WTC11 (cell line): Measurements from ENCODE around the gene ADAD2.

Experiments used
- CTCF ChIP-seq: fragments of 200-600 bp; IDR thresholded peaks from 2 replicates; pipeline ENCODE4 v1.8.0; 2022; ENCODE audit warnings: antibody characterized with exemption
- NR2C2 ChIP-seq: sonication (generic); formaldehyde crosslinking; IDR thresholded peaks from 2 replicates; pipeline ENCODE4 v1.8.0; 2022; ENCODE audit warnings: mild to moderate bottlenecking, missing genetic modification reagents
- SP1 ChIP-seq: sonication (generic); formaldehyde crosslinking; conservative IDR thresholded peaks from 2 replicates; pipeline ENCODE4 v1.8.1; 2022; ENCODE audit warnings: missing genetic modification reagents
- ZNF138 ChIP-seq: sonication (generic); formaldehyde crosslinking; conservative IDR thresholded peaks from 2 replicates; pipeline ENCODE4 v1.8.1; 2022; ENCODE audit warnings: mild to moderate bottlenecking, moderate library complexity, missing genetic modification reagents

- TF ChIP-seq SP1 (CRISPR knock-in tag) (no peak), NR2C2 (CRISPR knock-in tag) (no peak), CTCF (no peak), ZNF138 (CRISPR knock-in tag) (no peak)
Observed at GRCh38 chr16:84143081-84143480, 47.9 kb upstream of the ADAD2 start.
